Keratinocyte (primary cell): ENCODE measurements around the gene RBPJL.

Source experiments
- CTCF ChIP-seq, 3 experiments: IDR thresholded peaks in 1 of 3; conservative IDR thresholded peaks in 1 of 3; optimal IDR thresholded peaks in 1 of 3; 2 replicates in 2 of 3; 3 replicates in 1 of 3; pipeline versions ENCODE3 to v1.5.1; 2011; ENCODE audit warnings: low read length in 3 of 3, mild to moderate bottlenecking in 3 of 3, moderate library complexity in 2 of 3, control low read depth in 1 of 3, inconsistent platforms in 1 of 3; ENCODE audit not compliant: insufficient read depth in 2 of 3; ENCODE audit errors: extremely low read depth in 1 of 3
- EZH2 ChIP-seq: IDR thresholded peaks from one replicate; pipeline ENCODE4 v1.6.1; 2012; ENCODE audit warnings: inconsistent platforms, mild to moderate bottlenecking, low read length, moderate library complexity

- TF ChIP-seq CTCF (optimal IDR thresholded peaks at IDR 0.05 in 1 of 3, IDR thresholded peaks at IDR 0.05 in 1 of 3, conservative IDR thresholded peaks at IDR 0.05 in 1 of 3; ENCODE audit: extremely low read depth in 1 of 3, insufficient read depth in 2 of 3, low read length in 3 of 3) (no peak), EZH2 (no peak)
Measured at GRCh38 chr20:45269754-45270270, 36.8 kb upstream of the RBPJL start.
